Gastrocnemius medialis (tissue), 4 donors: ENCODE data around the gene AMBP. TPM values are rescaled to one million over a fixed set of nuclear protein-coding genes. Genes with fewer than 3 reads are reported as not detected.

Experiments
- ATAC-seq, 2 donors: fragments of 150-250 bp; one replicate each; pipeline ENCODE4 v1.9.1; 2016
- DNase-seq, 2 donors: peaks; one replicate each; pipeline ENCODE4 v3.0.0-alpha.2; 2019
- H3K27ac ChIP-seq, 4 donors: fragments of 200-600 bp; sonication (generic); 1 replicate in 1 of 4; 2 replicates in 3 of 4; pipeline ENCODE4 v1.5.1; 2016 to 2018; ENCODE audit warnings: mild to moderate bottlenecking in 2 of 4, moderate library complexity in 1 of 4
- H3K27me3 ChIP-seq, 3 donors: fragments of 200-600 bp; sonication (generic) in 2 of 3; 1 replicate in 1 of 3; 2 replicates in 2 of 3; pipeline versions ENCODE4 v1.5.1 to v1.6.0; 2016 to 2019; ENCODE audit warnings: mild to moderate bottlenecking in 1 of 3, moderate library complexity in 1 of 3
- H3K36me3 ChIP-seq, 2 donors: fragments of 200-600 bp; sonication (generic) in 1 of 2; one replicate each; pipeline ENCODE4 v1.5.1; 2017 to 2018
- H3K4me1 ChIP-seq, 2 donors: fragments of 200-600 bp; sonication (generic) in 1 of 2; one replicate each; pipeline ENCODE4 v1.5.1; 2016 to 2017; ENCODE audit warnings: mild to moderate bottlenecking in 2 of 2
- H3K4me3 ChIP-seq, 4 donors: fragments of 200-600 bp; sonication (generic) in 3 of 4; 1 replicate in 1 of 4; 2 replicates in 3 of 4; pipeline ENCODE4 v1.5.1; 2016 to 2019; ENCODE audit warnings: mild to moderate bottlenecking in 2 of 4
- H3K9me3 ChIP-seq, 3 donors: fragments of 200-600 bp; sonication (generic) in 2 of 3; 1 replicate in 1 of 3; 2 replicates in 2 of 3; pipeline ENCODE4 v1.5.1; 2016 to 2019
- POLR2A ChIP-seq, 2 donors: fragments of 450-650 bp; IDR thresholded peaks; one replicate each; pipeline ENCODE4 v1.6.1; 2017; ENCODE audit warnings: antibody characterized with exemption in 2 of 2, mild to moderate bottlenecking in 2 of 2, moderate library complexity in 2 of 2
- in situ Hi-C, 4 donors: fragments of 200-750 bp; cut with MboI; loops; one replicate each; pipeline versions ENCODE4 v1.15.0 to v1.8.0; 2017; ENCODE audit warnings: low sequenced_read_pairs in 4 of 4
- intact Hi-C: fragments of 100-400 bp; cut with DNase I; formaldehyde crosslinking; loops from one replicate; pipeline ENCODE4 v1.15.1; 2023; ENCODE audit warnings: low total_unique reads
- total RNA-seq, 4 donors: library from RNA; depleted of rRNA; stranded (reverse); fragments of >200 nt; gene quantifications; one replicate each; pipeline versions ENCODE4 v1.1.0 to v1.2.3, GENCODE V29; 2016
- TF ChIP-seq, protein P1 (sequence below), 5 experiments: fragments of 450-650 bp in 3 of 5; fragments of 200-600 bp in 2 of 5; sonication (generic) in 2 of 5; IDR thresholded peaks in 4 of 5; conservative IDR thresholded peaks in 1 of 5; 1 replicate in 4 of 5; 2 replicates in 1 of 5; pipeline ENCODE4 v1.5.1; 2016 to 2019; ENCODE audit warnings: antibody characterized with exemption in 5 of 5, mild to moderate bottlenecking in 3 of 5, moderate library complexity in 3 of 5

Gene AMBP
- total RNA-seq, 4 donors from 2014 or later = 3.2 to 7.2 TPM; not detected in 2

DNA sequence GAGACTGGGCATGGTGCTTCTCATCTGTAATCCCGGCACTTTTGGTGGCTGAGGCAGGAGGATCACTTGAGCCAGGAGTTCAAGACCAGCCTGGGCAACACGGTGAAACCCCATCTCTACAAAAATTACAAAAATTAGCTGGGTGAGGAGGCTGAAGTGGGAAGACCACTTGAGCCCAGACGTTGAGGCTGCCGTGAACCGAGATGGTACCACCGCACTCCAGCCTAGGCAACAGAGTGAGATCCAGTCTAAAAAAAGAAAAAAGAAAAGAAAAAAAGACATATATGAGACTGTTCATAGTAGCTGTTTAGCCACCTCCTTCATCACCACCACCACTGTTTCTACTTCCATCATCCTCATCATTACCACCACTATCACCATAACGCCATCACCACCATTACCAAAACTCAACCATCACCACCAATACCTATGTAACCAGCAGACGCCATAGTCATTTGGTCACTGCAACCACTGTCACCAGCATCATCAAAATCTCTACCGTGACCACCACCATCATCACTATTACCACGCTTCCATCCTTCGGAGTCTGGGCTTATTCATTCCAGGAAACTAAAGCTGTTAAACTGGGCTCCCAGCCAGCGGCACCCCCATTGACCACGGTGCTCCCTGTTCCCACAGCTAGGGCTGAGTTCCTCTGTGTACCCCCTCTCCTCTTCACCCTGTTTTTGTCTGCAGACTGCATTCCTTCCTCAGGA is 29.3 kb upstream of the AMBP start:
- intact Hi-C loops = loop anchor here (1.0 to 2.0 kb wide), 4 partner anchors 25 to 184 kb away; partner anchors contain the start of gene COL27A1
- TF ChIP-seq POLR2A (IDR thresholded peaks at IDR 0.05) = no peak
- TF ChIP-seq, protein P1, sequence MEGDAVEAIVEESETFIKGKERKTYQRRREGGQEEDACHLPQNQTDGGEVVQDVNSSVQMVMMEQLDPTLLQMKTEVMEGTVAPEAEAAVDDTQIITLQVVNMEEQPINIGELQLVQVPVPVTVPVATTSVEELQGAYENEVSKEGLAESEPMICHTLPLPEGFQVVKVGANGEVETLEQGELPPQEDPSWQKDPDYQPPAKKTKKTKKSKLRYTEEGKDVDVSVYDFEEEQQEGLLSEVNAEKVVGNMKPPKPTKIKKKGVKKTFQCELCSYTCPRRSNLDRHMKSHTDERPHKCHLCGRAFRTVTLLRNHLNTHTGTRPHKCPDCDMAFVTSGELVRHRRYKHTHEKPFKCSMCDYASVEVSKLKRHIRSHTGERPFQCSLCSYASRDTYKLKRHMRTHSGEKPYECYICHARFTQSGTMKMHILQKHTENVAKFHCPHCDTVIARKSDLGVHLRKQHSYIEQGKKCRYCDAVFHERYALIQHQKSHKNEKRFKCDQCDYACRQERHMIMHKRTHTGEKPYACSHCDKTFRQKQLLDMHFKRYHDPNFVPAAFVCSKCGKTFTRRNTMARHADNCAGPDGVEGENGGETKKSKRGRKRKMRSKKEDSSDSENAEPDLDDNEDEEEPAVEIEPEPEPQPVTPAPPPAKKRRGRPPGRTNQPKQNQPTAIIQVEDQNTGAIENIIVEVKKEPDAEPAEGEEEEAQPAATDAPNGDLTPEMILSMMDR (IDR thresholded peaks at IDR 0.05 in 4 of 5, conservative IDR thresholded peaks at IDR 0.05 in 1 of 5) = no peak
- H3K4me1 ChIP-seq = no peaks in the 10 kb centered on the region
- in situ Hi-C loops = loop anchor here in 2 of 4 donors (5.0 kb wide), 1 partner anchor 185 kb away; no protein-coding TSS in a partner anchor
- DNase-seq (no peak), ATAC-seq (peak in 1 of 2 donors; percentile 6)
- H3K27ac ChIP-seq = no peak overlapping the region
- no peaks in the 10 kb centered on the region for H3K27me3 ChIP-seq
- no peaks in the 10 kb centered on the region for H3K36me3 ChIP-seq
- H3K9me3 ChIP-seq = no peaks in the 10 kb centered on the region
- H3K4me3 ChIP-seq = no peak overlapping the region

DNA sequence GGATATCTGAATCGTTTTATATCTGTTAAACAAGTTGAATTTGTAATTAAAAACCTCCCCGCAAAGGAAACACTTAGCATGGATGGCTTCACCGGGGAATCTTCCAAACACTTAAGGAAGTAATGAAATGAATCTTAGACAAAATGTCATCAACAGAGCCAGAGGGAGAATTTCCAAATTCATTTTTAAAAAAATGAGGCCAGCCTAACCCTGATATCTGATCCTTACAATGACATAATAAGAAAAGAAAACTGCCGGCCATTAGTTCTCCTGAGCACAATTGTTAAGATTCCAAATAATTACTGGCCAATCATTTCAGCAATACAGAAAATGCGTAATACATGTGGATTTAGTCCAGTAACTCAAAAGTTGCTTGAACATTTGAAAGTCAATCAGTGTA is 27.1 kb upstream of the AMBP start:
- ATAC-seq (no peak), DNase-seq (no peak)
- Histone ChIP-seq H3K4me3 (no peak overlapping the region), H3K9me3 (no peaks in the 10 kb centered on the region), H3K27ac (no peak overlapping the region), H3K27me3 (peaks cover 0 to 3% (median 0%) of the 10 kb centered on the region in 3 donors), H3K4me1 (no peaks in the 10 kb centered on the region), H3K36me3 (no peaks in the 10 kb centered on the region)
- in situ Hi-C loops = loop anchor here in 2 of 4 donors (5.0 kb wide), 1 partner anchor 187 kb away; no protein-coding TSS in a partner anchor
- no peak for TF ChIP-seq POLR2A (IDR thresholded peaks at IDR 0.05)
- TF ChIP-seq, protein P1 (IDR thresholded peaks at IDR 0.05 in 4 of 5, conservative IDR thresholded peaks at IDR 0.05 in 1 of 5) = no peak
- intact Hi-C loops = no loop called here

DNA sequence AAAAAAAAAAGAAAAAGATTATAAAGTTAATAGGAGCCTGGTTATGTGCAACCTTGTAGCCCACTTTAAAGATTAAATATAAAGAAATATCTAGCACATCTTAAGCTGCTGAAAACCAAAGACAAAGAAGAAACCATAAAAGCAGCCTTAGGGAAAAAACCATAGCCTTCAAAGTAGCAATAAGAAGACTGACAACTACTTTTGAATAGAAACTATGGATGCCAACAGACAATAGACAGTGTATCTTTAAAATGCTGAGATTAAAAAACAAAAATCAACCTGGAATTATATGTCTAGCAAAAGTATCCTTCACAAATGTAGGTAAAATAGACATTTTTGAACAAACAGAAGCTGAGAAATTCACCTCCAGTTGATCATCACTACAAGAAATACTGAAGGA is 24.4 kb upstream of the AMBP start:
- no peaks in the 10 kb centered on the region for H3K36me3 ChIP-seq
- no peak overlapping the region for H3K4me3 ChIP-seq
- DNase-seq = no peak
- in situ Hi-C loops = loop anchor here in 1 of 4 donors (5.0 kb wide), 1 partner anchor 185 kb away; no protein-coding TSS in a partner anchor
- ATAC-seq = no peak
- intact Hi-C loops = no loop called here
- peaks cover 0 to 6% of the 10 kb centered on the region in 2 donors for H3K4me1 ChIP-seq
- TF ChIP-seq POLR2A (IDR thresholded peaks at IDR 0.05) = no peak
- TF ChIP-seq, protein P1 (IDR thresholded peaks at IDR 0.05 in 4 of 5, conservative IDR thresholded peaks at IDR 0.05 in 1 of 5) = no peak
- H3K27ac ChIP-seq = no peak overlapping the region
- no peaks in the 10 kb centered on the region for H3K9me3 ChIP-seq
- peaks cover 7 to 16% (median 16%) of the 10 kb centered on the region in 3 donors for H3K27me3 ChIP-seq

DNA sequence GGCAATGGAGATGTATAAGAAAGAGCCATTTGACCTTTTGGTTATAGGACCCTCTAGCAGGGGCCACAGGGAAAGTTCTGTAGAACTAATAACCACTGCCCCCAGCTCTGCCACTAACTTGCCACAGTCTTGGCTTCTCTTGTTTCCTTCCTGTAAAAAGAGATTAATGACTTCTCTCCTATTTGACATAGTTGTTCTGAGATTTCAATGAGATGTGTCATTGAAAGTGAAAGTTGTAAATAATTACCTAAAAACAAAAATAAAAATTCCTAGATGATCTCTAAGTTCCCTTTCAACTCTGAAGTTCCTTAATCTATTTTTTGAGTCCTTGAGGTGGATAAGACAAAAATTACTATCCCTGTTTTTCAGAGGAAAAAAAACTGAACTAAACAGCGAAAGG is 22.4 kb upstream of the AMBP start:
- ATAC-seq (no peak), DNase-seq (no peak)
- H3K36me3 ChIP-seq = no peaks in the 10 kb centered on the region
- in situ Hi-C loops (loop anchor here in 1 of 4 donors (5.0 kb wide), 1 partner anchor 187 kb away; no protein-coding TSS in a partner anchor), intact Hi-C loops (no loop called here)
- H3K4me3 ChIP-seq = no peak overlapping the region
- no peaks in the 10 kb centered on the region for H3K9me3 ChIP-seq
- peaks cover 0 to 6% of the 10 kb centered on the region in 2 donors for H3K4me1 ChIP-seq
- TF ChIP-seq POLR2A (IDR thresholded peaks at IDR 0.05) = no peak
- TF ChIP-seq, protein P1 (IDR thresholded peaks at IDR 0.05 in 4 of 5, conservative IDR thresholded peaks at IDR 0.05 in 1 of 5) = no peak
- peaks cover 11 to 20% (median 17%) of the 10 kb centered on the region in 3 donors for H3K27me3 ChIP-seq
- no peak overlapping the region for H3K27ac ChIP-seq
